Stomach (tissue), 4 donors: ENCODE results near the gene MALL.

Source experiments
- CTCF ChIP-seq, 7 experiments: fragments of 450-650 bp in 4 of 7; fragments of 200-600 bp in 3 of 7; sonication (generic) in 3 of 7; IDR thresholded peaks; one replicate each; pipeline ENCODE4 v1.5.1; 2016 to 2019; ENCODE audit warnings: antibody characterized with exemption in 7 of 7, control low read depth in 2 of 7, mild to moderate bottlenecking in 1 of 7
- EP300 ChIP-seq: sonication (generic); formaldehyde crosslinking; IDR thresholded peaks from one replicate; pipeline ENCODE4 v1.6.1; 2017; ENCODE audit warnings: antibody characterized with exemption
- POLR2AphosphoS5 ChIP-seq, 3 donors: sonication (generic); formaldehyde crosslinking; IDR thresholded peaks; one replicate each; pipeline ENCODE4 v1.6.1; 2016; ENCODE audit warnings: antibody characterized with exemption in 3 of 3

DNA sequence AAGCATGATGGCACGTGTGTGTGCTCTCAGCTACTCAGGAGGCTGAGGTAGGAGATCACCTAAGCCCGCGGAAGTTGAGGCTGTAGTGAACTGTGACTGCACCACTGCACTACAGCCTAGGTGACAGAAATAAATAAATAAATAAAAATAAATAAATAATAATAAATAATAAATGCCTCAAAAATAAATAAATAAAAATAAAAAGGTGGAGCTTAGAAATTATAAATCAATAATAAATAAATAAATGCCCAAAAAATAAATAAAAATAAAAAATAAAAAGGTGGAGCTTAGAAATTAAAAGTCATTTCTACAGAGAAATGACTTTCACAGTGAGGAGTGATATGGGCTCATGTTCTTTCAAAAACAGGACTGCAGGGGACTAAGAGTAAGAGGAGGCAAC, 6.0 kb upstream of the MALL start:
- TF ChIP-seq EP300 (no peak), CTCF (IDR thresholded peaks at IDR 0.05) (no peak), POLR2AphosphoS5 (IDR thresholded peaks at IDR 0.05) (no peak)
